Stomach (tissue), 9 donors: Measurements from ENCODE around the gene ACP3. TPM values are rescaled to one million over a fixed set of nuclear protein-coding genes. Genes with fewer than 3 reads are reported as not detected.

Source experiments
- DNase-seq, 2 donors: peaks; one replicate each; pipeline versions ENCODE4 v3.0.0 to v3.0.0-alpha.2; 2013 to 2019
- H3K27ac ChIP-seq, 5 donors: fragments of 200-600 bp in 4 of 5; sonication (generic) in 4 of 5; one replicate each; pipeline ENCODE4 v1.5.1; 2013 to 2019; ENCODE audit warnings: mild to moderate bottlenecking in 1 of 5, moderate library complexity in 1 of 5
- H3K27me3 ChIP-seq, 3 donors: fragments of 200-600 bp; sonication (generic); one replicate each; pipeline ENCODE4 v1.5.1; 2017 to 2019; ENCODE audit warnings: mixed run types in 1 of 3
- H3K36me3 ChIP-seq, 4 donors: fragments of 200-600 bp; sonication (generic); 1 replicate in 3 of 4; 2 replicates in 1 of 4; pipeline ENCODE4 v1.5.1; 2016 to 2019
- H3K4me1 ChIP-seq, 4 donors: fragments of 200-600 bp; sonication (generic); one replicate each; pipeline ENCODE4 v1.5.1; 2016 to 2019
- H3K4me3 ChIP-seq, 4 donors: fragments of 200-600 bp; sonication (generic) in 3 of 4; one replicate each; pipeline ENCODE4 v1.5.1; 2016 to 2019; ENCODE audit warnings: mild to moderate bottlenecking in 1 of 4
- H3K9me3 ChIP-seq, 4 donors: fragments of 200-600 bp; sonication (generic); one replicate each; pipeline ENCODE4 v1.5.1; 2016 to 2019
- CTCF ChIP-seq, 7 experiments: fragments of 450-650 bp in 4 of 7; fragments of 200-600 bp in 3 of 7; sonication (generic) in 3 of 7; IDR thresholded peaks; one replicate each; pipeline ENCODE4 v1.5.1; 2016 to 2019; ENCODE audit warnings: antibody characterized with exemption in 7 of 7, control low read depth in 2 of 7, mild to moderate bottlenecking in 1 of 7
- EP300 ChIP-seq: sonication (generic); formaldehyde crosslinking; IDR thresholded peaks from one replicate; pipeline ENCODE4 v1.6.1; 2017; ENCODE audit warnings: antibody characterized with exemption
- POLR2A ChIP-seq, 4 donors: fragments of 450-650 bp; IDR thresholded peaks; one replicate each; pipeline ENCODE4 v1.6.1; 2016; ENCODE audit warnings: antibody characterized with exemption in 4 of 4, control low read depth in 2 of 4, mild to moderate bottlenecking in 1 of 4, moderate library complexity in 1 of 4
- POLR2AphosphoS5 ChIP-seq, 3 donors: sonication (generic); formaldehyde crosslinking; IDR thresholded peaks; one replicate each; pipeline ENCODE4 v1.6.1; 2016; ENCODE audit warnings: antibody characterized with exemption in 3 of 3
- WGBS, 5 donors: extraction: QIAGEN DNeasy Blood & Tissue Kit in 3 of 5; methylation state at CpG; one replicate each; pipeline versions ENCODE4 v1.1.5 to v1.1.7; 2013 to 2018; 5-methylcytosine and 5-hydroxymethylcytosine counted together
- intact Hi-C: fragments of 100-400 bp; cut with DNase I; formaldehyde crosslinking; loops from one replicate; pipeline ENCODE4 v1.15.1; 2023; ENCODE audit warnings: low total_unique reads
- polyA plus RNA-seq, 3 donors: library from polyadenylated mRNA; stranded (reverse); fragments of 200-250 nt; gene quantifications; one replicate each; pipeline ENCODE4 v1.2.3, GENCODE V29; 2013
- total RNA-seq, 5 donors: library from RNA; depleted of rRNA; stranded (reverse); fragments of >200 nt; gene quantifications; one replicate each; pipeline versions ENCODE4 v1.1.0 to v1.2.3, GENCODE V29; 2014 to 2016
- donor health status: healthy with polysubstance abuse.
- donor health status: Bipolar disorder and iron deficiency.
- donor health status: healthy.

Gene ACP3
- total and polyA plus RNA-seq, 8 donors: 3.0 to 56.6 (median 9.3) TPM; not detected in 2

GRCh38 chr3:132401255-132401654 is 84.0 kb downstream of the ACP3 start:
- Histone ChIP-seq H3K9me3 (peaks cover 0 to 6% (median under 1%) of the 10 kb centered on the region in 4 donors), H3K27me3 (no peaks in the 10 kb centered on the region), H3K4me3 (no peak overlapping the region), H3K27ac (no peak overlapping the region), H3K36me3 (no peaks in the 10 kb centered on the region), H3K4me1 (peaks cover 0 to 18% (median 13%) of the 10 kb centered on the region in 4 donors)
- no peak for TF ChIP-seq POLR2A (IDR thresholded peaks at IDR 0.05)
- no peak for TF ChIP-seq POLR2AphosphoS5 (IDR thresholded peaks at IDR 0.05)
- no peak for TF ChIP-seq CTCF (IDR thresholded peaks at IDR 0.05)
- WGBS, 5 donors: 88 to 94% (median 90%) methylated on average over 13 of the region's 13 CpGs
- intact Hi-C loops: no loop called here
- DNase-seq: no peak

- Histone ChIP-seq H3K4me3 (no peak overlapping the region), H3K9me3 (no peaks in the 10 kb centered on the region), H3K27ac (no peak overlapping the region), H3K36me3 (no peaks in the 10 kb centered on the region), H3K27me3 (no peaks in the 10 kb centered on the region), H3K4me1 (peaks cover 0 to 18% (median 13%) of the 10 kb centered on the region in 4 donors)
- intact Hi-C loops: no loop called here
- TF ChIP-seq EP300 (no peak), POLR2AphosphoS5 (IDR thresholded peaks at IDR 0.05) (no peak), POLR2A (IDR thresholded peaks at IDR 0.05) (no peak), CTCF (IDR thresholded peaks at IDR 0.05) (no peak)
- no peak for DNase-seq
- 74 to 86% (median 81%) methylated on average over 3 of the region's 3 CpGs for WGBS, 5 donors
Measured at GRCh38 chr3:132404276-132404675, 87.1 kb downstream of the ACP3 start.

GRCh38 chr3:132405188-132405587 is 88.0 kb downstream of the ACP3 start:
- intact Hi-C loops: no loop called here
- WGBS, 5 donors: 23 to 48% (median 33%) methylated on average over 1 of the region's 1 CpG
- Histone ChIP-seq H3K4me3 (no peak overlapping the region), H3K9me3 (no peaks in the 10 kb centered on the region), H3K36me3 (no peaks in the 10 kb centered on the region), H3K27ac (peak overlapping the region in 1 of 5 donors; percentile 38), H3K27me3 (no peaks in the 10 kb centered on the region), H3K4me1 (peaks cover 0 to 18% (median 13%) of the 10 kb centered on the region in 4 donors)
- no peak for TF ChIP-seq POLR2A (IDR thresholded peaks at IDR 0.05)
- no peak for TF ChIP-seq CTCF (IDR thresholded peaks at IDR 0.05)
- TF ChIP-seq POLR2AphosphoS5 (IDR thresholded peaks at IDR 0.05): no peak
- TF ChIP-seq EP300: no peak
- peak in 1 of 2 donors; percentile 53 for DNase-seq

- TF ChIP-seq EP300: no peak
- TF ChIP-seq POLR2A (IDR thresholded peaks at IDR 0.05): no peak
- no peak for TF ChIP-seq CTCF (IDR thresholded peaks at IDR 0.05)
- no peak for TF ChIP-seq POLR2AphosphoS5 (IDR thresholded peaks at IDR 0.05)
- H3K36me3 ChIP-seq: no peaks in the 10 kb centered on the region
- intact Hi-C loops: no loop called here
- 72 to 86% (median 75%) methylated on average over 4 of the region's 4 CpGs for WGBS, 5 donors
- H3K9me3 ChIP-seq: no peaks in the 10 kb centered on the region
- H3K27ac ChIP-seq: peak overlapping the region in 1 of 5 donors; percentile 38
- H3K27me3 ChIP-seq: no peaks in the 10 kb centered on the region
- H3K4me1 ChIP-seq: peaks cover 0 to 18% (median 13%) of the 10 kb centered on the region in 4 donors
- H3K4me3 ChIP-seq: no peak overlapping the region
- no peak for DNase-seq
Measured at GRCh38 chr3:132405609-132406299, 88.5 kb downstream of the ACP3 start.
